Natural killer cell (primary cell): ENCODE measurements around the gene PLCB4. TPM values are rescaled to one million over a fixed set of nuclear protein-coding genes. Genes with fewer than 3 reads are reported as not detected.

Experiments
- ATAC-seq, 3 donors: fragments of 150-1000 bp in 2 of 3; fragments of 200-7000 bp in 1 of 3; cut with Tn5 transposase; 1 replicate in 1 of 3; 2 replicates in 2 of 3; pipeline ENCODE4 v1.10.0; 2021; ENCODE audit warnings: mild to moderate bottlenecking in 2 of 3, moderate library complexity in 2 of 3
- DNase-seq, 2 donors: peaks; one replicate each; pipeline versions ENCODE4 v3.0.0 to v3.0.0-alpha.2; 2013 to 2021; ENCODE audit warnings: mixed read lengths in 1 of 2
- H3K27ac ChIP-seq: one replicate; pipeline ENCODE4 v1.5.1; 2013; ENCODE audit warnings: mild to moderate bottlenecking, low read length
- H3K27me3 ChIP-seq: one replicate; pipeline ENCODE4 v1.6.1; 2013; ENCODE audit warnings: low read length; ENCODE audit not compliant: control insufficient read depth, insufficient read depth
- H3K36me3 ChIP-seq: one replicate; pipeline ENCODE4 v1.6.1; 2013; ENCODE audit warnings: low read length; ENCODE audit not compliant: control insufficient read depth, insufficient read depth
- H3K4me1 ChIP-seq: one replicate; pipeline ENCODE4 v1.6.1; 2013; ENCODE audit warnings: low read length; ENCODE audit not compliant: control insufficient read depth, insufficient read depth
- H3K4me3 ChIP-seq: one replicate; pipeline ENCODE4 v1.5.1; 2013; ENCODE audit warnings: low read length
- H3K9me3 ChIP-seq: one replicate; pipeline ENCODE4 v1.6.1; 2013; ENCODE audit warnings: low read length; ENCODE audit not compliant: control insufficient read depth, insufficient read depth
- H3K27ac Mint-ChIP-seq, 2 donors: one replicate each; pipeline ENCODE4 v1.8.0; 2022; ENCODE audit warnings: mild to moderate bottlenecking in 2 of 2, mixed read lengths in 2 of 2, moderate library complexity in 1 of 2
- H3K27me3 Mint-ChIP-seq, 2 donors: one replicate each; pipeline ENCODE4 v1.8.0; 2022; ENCODE audit warnings: low read depth in 2 of 2, mixed read lengths in 2 of 2
- H3K36me3 Mint-ChIP-seq: one replicate; pipeline ENCODE4 v1.8.0; 2022; ENCODE audit warnings: mixed read lengths
- H3K4me1 Mint-ChIP-seq, 2 donors: one replicate each; pipeline ENCODE4 v1.8.0; 2022; ENCODE audit warnings: mixed read lengths in 2 of 2
- H3K4me3 Mint-ChIP-seq: one replicate; pipeline ENCODE4 v1.8.0; 2022; ENCODE audit warnings: mild to moderate bottlenecking, moderate library complexity, mixed read lengths
- H3K9me3 Mint-ChIP-seq, 2 donors: one replicate each; pipeline ENCODE4 v1.8.0; 2022; ENCODE audit warnings: mixed read lengths in 2 of 2
- CTCF ChIP-seq: fragments of 200-600 bp; IDR thresholded peaks from one replicate; pipeline ENCODE4 v1.8.0; 2022; ENCODE audit warnings: antibody characterized with exemption
- WGBS: methylation state at CpG from one replicate; pipeline ENCODE4 v1.1.7; 2013; ENCODE audit warnings: missing lambda C conversion rate; ENCODE audit not compliant: insufficient coverage; 5-methylcytosine and 5-hydroxymethylcytosine counted together
- intact Hi-C: fragments of 100-400 bp; cut with micrococcal nuclease; formaldehyde crosslinking; loops from one replicate; pipeline ENCODE4 v1.14.2; 2022
- total RNA-seq, 4 donors: library from RNA; stranded (reverse); fragments of 120-200 nt in 1 of 4; gene quantifications; one replicate each; pipeline versions ENCODE4 v1.2.3 to v1.2.4, GENCODE V29; 2013 to 2022

The PLCB4 gene
- total RNA-seq, 3 donors from 2014 or later (not counting 1 experiment from before 2014, with no cell fraction given): 0.05 to 0.40 TPM; not detected in 1

GRCh38 chr20:9163995-9164394 lies 95.1 kb downstream of the PLCB4 start:
- Histone ChIP-seq H3K4me1 (no peaks in the 10 kb centered on the region), H3K27ac (no peak overlapping the region), H3K4me3 (no peak overlapping the region), H3K9me3 (no peaks in the 10 kb centered on the region), H3K36me3 (no peaks in the 10 kb centered on the region), H3K27me3 (no peaks in the 10 kb centered on the region)
- no peak overlapping the region for H3K4me3 Mint-ChIP-seq
- ATAC-seq (no peak), DNase-seq (no peak)
- H3K27ac Mint-ChIP-seq: no peak overlapping the region
- peaks cover 6% of the 10 kb centered on the region in 2 donors for H3K4me1 Mint-ChIP-seq
- 73% methylated on average over 1 of the region's 1 CpG for WGBS
- H3K27me3 Mint-ChIP-seq: no peaks in the 10 kb centered on the region
- H3K9me3 Mint-ChIP-seq: peaks cover 0 to 4% of the 10 kb centered on the region in 2 donors
- TF ChIP-seq CTCF: no peak
- no peaks in the 10 kb centered on the region for H3K36me3 Mint-ChIP-seq
- intact Hi-C loops: no loop called here

GRCh38 chr20:9165261-9165660 lies 96.4 kb downstream of the PLCB4 start:
- no peak overlapping the region for H3K27ac ChIP-seq
- H3K4me1 Mint-ChIP-seq: peaks cover 5 to 6% of the 10 kb centered on the region in 2 donors
- peaks cover 0 to 4% of the 10 kb centered on the region in 2 donors for H3K9me3 Mint-ChIP-seq
- no peak overlapping the region for H3K4me3 ChIP-seq
- H3K36me3 Mint-ChIP-seq: no peaks in the 10 kb centered on the region
- DNase-seq: no peak
- WGBS: 100% methylated on average over 1 of the region's 2 CpGs
- ATAC-seq: no peak
- H3K36me3 ChIP-seq: no peaks in the 10 kb centered on the region
- no peaks in the 10 kb centered on the region for H3K27me3 Mint-ChIP-seq
- no peaks in the 10 kb centered on the region for H3K9me3 ChIP-seq
- no peaks in the 10 kb centered on the region for H3K27me3 ChIP-seq
- no peak for TF ChIP-seq CTCF
- no peak overlapping the region for H3K27ac Mint-ChIP-seq
- H3K4me1 ChIP-seq: no peaks in the 10 kb centered on the region
- H3K4me3 Mint-ChIP-seq: no peak overlapping the region
- intact Hi-C loops: no loop called here

DNA sequence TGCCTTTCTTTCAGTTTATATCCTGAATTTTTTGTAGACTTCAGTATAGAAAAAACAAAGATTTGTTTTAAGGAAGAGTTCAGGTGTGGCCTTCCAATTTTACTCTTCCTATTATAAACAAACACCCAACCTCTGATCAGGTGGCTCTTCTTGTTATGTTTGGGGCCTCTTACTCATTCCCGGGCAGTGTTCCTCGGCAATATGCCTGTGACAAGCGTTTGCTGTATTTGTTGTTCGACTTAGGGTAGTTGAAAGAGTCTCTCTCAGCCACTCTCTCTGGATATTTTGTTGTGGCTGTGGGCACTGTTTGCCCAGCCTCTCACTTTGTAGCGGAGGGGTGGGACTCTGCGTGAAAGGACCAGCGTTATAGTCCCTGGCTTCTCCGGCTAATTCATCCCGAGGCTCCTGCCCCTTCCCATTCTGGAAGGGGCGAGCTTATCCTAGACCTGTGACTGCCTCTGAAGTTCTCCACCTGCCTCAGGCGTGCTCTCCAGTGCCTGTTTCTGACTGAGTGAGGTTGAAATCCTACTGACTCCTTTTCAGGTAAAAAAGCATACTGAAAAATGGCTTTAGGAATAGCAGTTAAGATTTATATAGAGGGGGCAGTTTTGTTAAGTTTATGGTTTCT lies 97.4 kb downstream of the PLCB4 start:
- H3K27me3 ChIP-seq: no peaks in the 10 kb centered on the region
- H3K9me3 Mint-ChIP-seq: peaks cover 0 to 4% of the 10 kb centered on the region in 2 donors
- H3K4me1 ChIP-seq: no peaks in the 10 kb centered on the region
- ATAC-seq (no peak), DNase-seq (no peak)
- no peak overlapping the region for H3K4me3 Mint-ChIP-seq
- no peak for TF ChIP-seq CTCF
- WGBS: 60% methylated on average over 11 of the region's 11 CpGs
- no peaks in the 10 kb centered on the region for H3K36me3 Mint-ChIP-seq
- H3K27ac ChIP-seq: no peak overlapping the region
- no peak overlapping the region for H3K27ac Mint-ChIP-seq
- intact Hi-C loops: no loop called here
- no peak overlapping the region for H3K4me3 ChIP-seq
- H3K36me3 ChIP-seq: no peaks in the 10 kb centered on the region
- H3K4me1 Mint-ChIP-seq: no peaks in the 10 kb centered on the region
- H3K9me3 ChIP-seq: no peaks in the 10 kb centered on the region
- no peaks in the 10 kb centered on the region for H3K27me3 Mint-ChIP-seq

GRCh38 chr20:9169409-9169808 lies 100.5 kb downstream of the PLCB4 start:
- no peak for DNase-seq
- Mint-ChIP-seq H3K4me3 (no peak overlapping the region), H3K36me3 (no peaks in the 10 kb centered on the region), H3K27ac (no peak overlapping the region), H3K4me1 (no peaks in the 10 kb centered on the region), H3K27me3 (no peaks in the 10 kb centered on the region), H3K9me3 (peaks cover 0 to 4% of the 10 kb centered on the region in 2 donors)
- H3K27me3 ChIP-seq: no peaks in the 10 kb centered on the region
- H3K9me3 ChIP-seq: no peaks in the 10 kb centered on the region
- H3K36me3 ChIP-seq: no peaks in the 10 kb centered on the region
- H3K4me3 ChIP-seq: no peak overlapping the region
- H3K27ac ChIP-seq: no peak overlapping the region
- WGBS: no CpG with 5 or more reads among the region's 7 CpGs
- TF ChIP-seq CTCF: no peak
- no peak for ATAC-seq
- H3K4me1 ChIP-seq: no peaks in the 10 kb centered on the region
- intact Hi-C loops: no loop called here
